GM12891 (cell line): ENCODE measurements around the gene ABTB2.

Experiments used
- POLR2A ChIP-seq: IDR thresholded peaks from 2 replicates; pipeline ENCODE4 v1.6.1; 2011; ENCODE audit warnings: low read depth, low read length, control low read depth
- POLR2AphosphoS5 ChIP-seq: IDR thresholded peaks from 2 replicates; pipeline ENCODE4 v1.6.1; 2011; ENCODE audit warnings: low read depth, low read length, control low read depth

DNA sequence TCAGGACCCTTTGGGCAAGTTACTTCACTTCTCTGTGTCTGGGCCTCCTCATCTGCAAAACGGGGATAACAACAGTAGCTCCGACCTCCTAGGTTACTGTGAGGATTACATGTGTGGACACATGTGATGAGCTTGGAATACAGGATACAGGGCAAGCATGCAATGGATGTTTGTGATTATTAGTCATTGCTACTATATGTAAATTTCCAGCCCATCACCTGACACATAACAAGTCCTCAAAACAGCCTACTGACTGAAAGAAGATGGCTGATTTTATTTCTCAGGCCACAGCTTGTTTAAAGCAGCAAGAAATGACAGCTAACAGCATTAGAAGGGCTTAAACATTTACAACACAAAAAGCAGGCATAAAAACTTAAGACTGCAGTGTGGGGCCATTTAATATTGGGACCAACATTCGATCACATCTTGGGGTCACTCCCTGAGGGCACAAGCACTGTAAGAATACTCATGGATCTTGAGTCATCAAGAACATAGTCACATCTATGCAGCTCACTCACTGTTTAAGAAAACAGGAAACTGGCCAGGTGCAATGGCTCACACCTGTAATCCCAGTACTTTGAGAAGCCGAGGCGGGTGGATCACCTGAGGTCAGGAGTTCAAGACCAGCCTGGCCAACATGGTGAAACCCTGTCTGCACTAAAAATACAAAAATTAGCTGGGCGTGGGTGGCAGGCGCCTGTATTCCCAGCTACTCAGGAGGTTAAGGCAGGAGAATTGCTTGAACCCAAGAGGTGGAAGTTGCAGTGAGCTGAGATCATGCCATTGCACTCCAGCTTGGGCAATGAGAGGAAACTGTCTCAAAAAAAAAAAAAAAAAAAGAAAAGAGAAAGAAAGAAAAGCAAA lies 49.5 kb downstream of the ABTB2 start:
- no peak for TF ChIP-seq POLR2A
- no peak for TF ChIP-seq POLR2AphosphoS5
